OCI-LY1 (cell line): ENCODE results near the gene LPCAT4.
"Not testable (repeated sequence)": the region's sequence is repeated elsewhere in the genome, so short reads cannot be mapped to it uniquely, and the experiment has no call there.

ENCODE experiments used
- EZH2 ChIP-seq: fragments of 200-600 bp; sonication (generic), shearing (Covaris generic); IDR thresholded peaks from 2 replicates; pipeline ENCODE4 v1.8.0; 2017; ENCODE audit warnings: borderline replicate concordance, mixed run types, mild to moderate bottlenecking, antibody characterized with exemption, low read length, moderate library complexity, mixed read lengths
- TF ChIP-seq, protein P1 (sequence below): fragments of 200-600 bp; sonication (generic), shearing (Covaris generic); IDR thresholded peaks from 2 replicates; pipeline ENCODE4 v1.5.1; 2017; ENCODE audit warnings: mild to moderate bottlenecking, antibody characterized with exemption, low read length, moderate library complexity, mixed read lengths

DNA sequence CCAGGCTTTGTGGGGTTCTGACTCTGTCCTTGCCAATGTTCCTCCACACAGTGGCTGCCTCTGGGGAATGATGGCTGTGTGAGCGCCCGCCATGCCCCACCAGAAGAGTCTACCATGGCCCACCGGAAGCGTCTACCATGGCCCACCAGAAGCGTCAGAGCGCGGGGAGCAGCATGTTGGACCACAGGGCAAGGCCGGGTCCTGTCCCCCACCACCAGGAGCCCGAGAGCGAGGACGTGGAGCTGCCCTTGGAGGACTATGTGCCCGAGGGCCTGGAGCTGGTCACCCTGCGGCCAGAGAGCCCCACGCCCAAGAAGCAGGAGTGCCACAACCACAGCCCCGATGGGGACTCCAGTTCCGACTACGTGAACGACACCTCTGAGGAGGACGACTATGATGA lies 42.5 kb upstream of the LPCAT4 start:
- TF ChIP-seq, protein P1, sequence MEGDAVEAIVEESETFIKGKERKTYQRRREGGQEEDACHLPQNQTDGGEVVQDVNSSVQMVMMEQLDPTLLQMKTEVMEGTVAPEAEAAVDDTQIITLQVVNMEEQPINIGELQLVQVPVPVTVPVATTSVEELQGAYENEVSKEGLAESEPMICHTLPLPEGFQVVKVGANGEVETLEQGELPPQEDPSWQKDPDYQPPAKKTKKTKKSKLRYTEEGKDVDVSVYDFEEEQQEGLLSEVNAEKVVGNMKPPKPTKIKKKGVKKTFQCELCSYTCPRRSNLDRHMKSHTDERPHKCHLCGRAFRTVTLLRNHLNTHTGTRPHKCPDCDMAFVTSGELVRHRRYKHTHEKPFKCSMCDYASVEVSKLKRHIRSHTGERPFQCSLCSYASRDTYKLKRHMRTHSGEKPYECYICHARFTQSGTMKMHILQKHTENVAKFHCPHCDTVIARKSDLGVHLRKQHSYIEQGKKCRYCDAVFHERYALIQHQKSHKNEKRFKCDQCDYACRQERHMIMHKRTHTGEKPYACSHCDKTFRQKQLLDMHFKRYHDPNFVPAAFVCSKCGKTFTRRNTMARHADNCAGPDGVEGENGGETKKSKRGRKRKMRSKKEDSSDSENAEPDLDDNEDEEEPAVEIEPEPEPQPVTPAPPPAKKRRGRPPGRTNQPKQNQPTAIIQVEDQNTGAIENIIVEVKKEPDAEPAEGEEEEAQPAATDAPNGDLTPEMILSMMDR: not testable (repeated sequence)
- TF ChIP-seq EZH2: not testable (repeated sequence)
